Stimulated activated CD4-positive, alpha-beta T cell treated with anti-CD3 and anti-CD28 coated beads, Interleukin-12 subunit alpha, Interleukin-12 subunit beta, amount 100 ng/mL, for 48 hours (primary cell): Measurements from ENCODE around the gene RPL15.

Source experiments
- DNase-seq, 3 donors: peaks; one replicate each; pipeline ENCODE4 v3.0.0-alpha.2; 2020; ENCODE audit warnings: low read depth in 2 of 3, low spot score in 1 of 3

RPL15 gene

GRCh38 chr3:23960649-23961048, 43.7 kb downstream of the RPL15 start:
- DNase-seq, result no peak

GRCh38 chr3:23961066-23961465, 44.1 kb downstream of the RPL15 start:
- DNase-seq, result no peak

- no peak for DNase-seq
Observed at GRCh38 chr3:23961913-23962312, 45.0 kb downstream of the RPL15 start.

GRCh38 chr3:23964537-23965235, 47.8 kb downstream of the RPL15 start:
- DNase-seq, result no peak

GRCh38 chr3:23966328-23966727, 49.4 kb downstream of the RPL15 start:
- DNase-seq, result no peak

GRCh38 chr3:23968463-23969184, 51.7 kb downstream of the RPL15 start:
- DNase-seq, result no peak

GRCh38 chr3:23969393-23969792, 52.5 kb downstream of the RPL15 start:
- no peak for DNase-seq
